Caki2 (cell line): ENCODE results near the gene DDC. TPM values are rescaled to one million over a fixed set of nuclear protein-coding genes. Genes with fewer than 3 reads are reported as not detected.

Experiments used
- DNase-seq: peaks from one replicate; pipeline ENCODE4 v3.0.0-alpha.2; 2015; ENCODE audit warnings: low read depth
- in situ Hi-C: cut with HindIII; loops from 2 replicates; pipeline ENCODE4 v1.10.0; 2016; ENCODE audit warnings: low sequenced_read_pairs, low pct_unique_long_range_greater_than_20kb, mixed read lengths
- total RNA-seq: library from RNA; depleted of rRNA; stranded (reverse); fragments of >200 nt; shearing (Covaris generic); gene quantifications from 2 replicates; pipeline ENCODE4 v1.2.3, GENCODE V29; 2014; ENCODE audit warnings: low replicate concordance

Gene DDC
- total RNA-seq, 1 experiment from 2014 or later = 4.4 TPM

DNA sequence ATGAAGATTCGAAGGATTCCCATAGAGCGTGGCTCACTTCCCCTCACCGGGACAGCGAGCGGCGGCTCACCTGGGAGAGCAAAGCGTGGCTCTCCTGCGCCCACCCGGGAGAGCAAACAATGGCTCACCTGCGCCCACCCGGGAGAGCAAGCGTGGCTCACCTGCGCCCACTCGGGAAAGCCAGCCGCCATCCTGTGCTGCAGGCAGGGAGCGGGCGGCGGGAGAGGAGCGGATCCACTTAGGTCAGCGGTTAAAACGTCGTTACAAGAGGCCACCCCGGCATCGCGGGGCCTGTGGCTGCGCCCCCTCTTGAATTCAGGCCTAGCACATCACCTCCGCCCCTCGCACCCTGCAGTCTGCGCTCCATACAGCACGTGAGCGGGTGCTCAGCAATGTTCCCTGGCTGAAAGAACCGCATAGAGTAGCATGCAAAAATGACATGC, 114.6 kb downstream of the DDC start:
- in situ Hi-C loops = no loop called here

DNA sequence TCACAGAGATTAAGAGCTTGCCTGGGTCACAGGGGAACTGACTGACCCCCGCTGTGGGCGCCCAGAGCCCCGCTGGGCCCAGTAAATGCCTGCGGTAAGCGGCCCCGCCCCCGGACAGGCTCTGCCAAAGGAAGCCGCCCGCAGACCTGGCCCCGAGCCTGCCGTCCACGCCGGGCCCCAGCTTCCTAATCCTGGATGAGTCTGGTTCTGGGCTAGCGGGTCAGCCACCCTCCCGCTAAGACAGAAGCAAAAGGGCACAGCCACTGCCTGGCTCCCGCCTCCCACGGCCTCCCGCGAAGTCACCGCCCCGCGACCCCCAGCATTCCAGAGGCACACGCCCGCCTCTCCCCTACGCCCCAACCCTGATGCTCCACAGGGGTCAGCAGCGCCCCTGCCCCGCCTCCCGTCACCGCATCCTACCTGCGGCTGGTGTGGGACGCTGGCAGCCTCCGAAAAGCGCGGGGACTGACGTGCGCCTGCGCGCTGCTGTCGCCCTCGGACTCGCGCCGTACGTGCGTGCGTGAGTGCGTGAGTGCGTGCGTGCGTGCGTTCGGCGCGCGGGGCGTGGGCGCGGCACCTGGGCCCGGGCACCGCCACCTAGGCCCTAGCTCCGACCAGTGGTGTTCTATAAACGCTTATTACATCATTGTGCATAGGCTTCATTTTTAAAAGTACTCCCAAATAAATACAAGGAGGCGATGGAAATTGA, 115.2 kb downstream of the DDC start, which contains the start of gene FIGNL1:
FIGNL1 (minus strand) TSS at position 470 of the 709 bp plus-strand sequence. CDS start 3,063 bp downstream, outside the sequence.
- in situ Hi-C loops = no loop called here
- peak; percentile 73 for DNase-seq

More for the DNA sequence above, 114.6 kb downstream of the DDC start:
- no peak for DNase-seq

DNA sequence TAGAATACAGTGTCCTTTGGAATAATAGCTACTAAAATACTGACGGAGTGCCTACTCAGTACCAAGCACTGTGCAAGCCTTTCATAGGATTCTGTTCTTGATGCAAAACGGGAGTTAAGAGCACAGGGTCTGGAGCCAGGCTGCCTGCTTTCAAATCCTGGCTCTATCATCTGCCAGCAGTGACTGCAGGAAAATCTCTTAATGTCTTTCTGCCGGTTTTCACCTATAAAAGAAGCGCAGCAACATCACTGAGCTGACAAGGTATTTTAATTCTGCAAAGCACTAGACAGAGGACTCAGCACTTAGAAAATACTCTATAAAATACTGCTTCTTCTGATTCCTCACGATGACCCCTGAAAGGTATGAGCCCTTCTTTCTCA, 115.7 kb downstream of the DDC start:
- DNase-seq = no peak
- in situ Hi-C loops = no loop called here

- DNase-seq = no peak
- in situ Hi-C loops = no loop called here
Measured at GRCh38 chr7:50448823-50449222, 116.4 kb downstream of the DDC start.

GRCh38 chr7:50446542-50446960, 118.7 kb downstream of the DDC start:
- DNase-seq = peak; percentile 61
- in situ Hi-C loops = no loop called here

- peak; percentile 11 for DNase-seq
- in situ Hi-C loops = no loop called here
Measured at GRCh38 chr7:50436133-50436806, 128.9 kb downstream of the DDC start.

DNA sequence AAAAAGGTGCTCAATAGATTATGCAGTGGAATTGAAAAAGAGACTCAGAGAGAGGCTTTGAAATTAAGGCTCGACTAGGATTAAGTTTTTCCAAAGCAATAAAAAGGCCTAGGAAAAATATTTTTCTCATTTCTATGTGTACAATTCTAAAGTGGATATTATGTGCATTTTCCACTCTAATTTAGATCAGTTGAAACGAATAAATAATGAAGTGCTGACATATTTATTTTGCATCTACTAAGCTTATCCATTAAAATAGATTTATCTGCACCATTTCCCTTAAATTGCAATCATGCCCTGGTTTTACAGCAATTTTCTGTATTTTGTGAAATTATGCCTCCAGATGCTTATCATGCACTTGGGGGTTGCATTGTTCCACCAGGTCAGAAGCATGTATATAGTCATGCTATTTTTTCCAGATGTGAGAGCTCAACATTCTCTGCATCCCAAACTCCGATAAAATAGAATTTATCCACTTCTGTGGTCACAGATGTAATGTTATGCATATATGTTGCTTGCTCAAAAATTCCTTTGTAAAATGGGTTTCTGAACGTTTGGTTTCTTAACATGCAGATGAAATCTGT, 133.4 kb downstream of the DDC start:
- in situ Hi-C loops = no loop called here
- no peak for DNase-seq

- in situ Hi-C loops = no loop called here
- DNase-seq = no peak
Measured at GRCh38 chr7:50431316-50431715, 133.9 kb downstream of the DDC start.

DNA sequence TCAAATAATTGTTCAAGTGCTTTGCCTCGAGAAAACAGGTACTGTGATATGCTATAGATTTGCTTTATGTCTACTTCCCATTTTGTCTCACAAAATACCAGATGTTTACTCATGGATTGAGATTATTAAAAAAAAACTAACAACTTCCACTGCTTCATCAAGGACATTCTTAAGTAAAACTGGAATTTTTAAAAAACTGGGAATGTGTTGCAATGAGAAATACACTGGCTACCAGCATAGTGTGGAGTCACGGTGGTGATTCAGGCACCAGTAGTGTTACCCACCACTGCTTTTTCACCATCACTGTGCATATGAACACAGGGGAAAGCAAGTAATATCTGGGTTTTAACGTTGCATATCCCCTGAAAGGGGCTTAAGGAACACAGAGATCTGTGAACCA, 136.3 kb downstream of the DDC start:
- DNase-seq = no peak
- in situ Hi-C loops = no loop called here

- in situ Hi-C loops = no loop called here
- DNase-seq = no peak
Measured at GRCh38 chr7:50427518-50427917, 137.7 kb downstream of the DDC start.

GRCh38 chr7:50426280-50427045, 138.7 kb downstream of the DDC start:
- in situ Hi-C loops = no loop called here
- no peak for DNase-seq

DNA sequence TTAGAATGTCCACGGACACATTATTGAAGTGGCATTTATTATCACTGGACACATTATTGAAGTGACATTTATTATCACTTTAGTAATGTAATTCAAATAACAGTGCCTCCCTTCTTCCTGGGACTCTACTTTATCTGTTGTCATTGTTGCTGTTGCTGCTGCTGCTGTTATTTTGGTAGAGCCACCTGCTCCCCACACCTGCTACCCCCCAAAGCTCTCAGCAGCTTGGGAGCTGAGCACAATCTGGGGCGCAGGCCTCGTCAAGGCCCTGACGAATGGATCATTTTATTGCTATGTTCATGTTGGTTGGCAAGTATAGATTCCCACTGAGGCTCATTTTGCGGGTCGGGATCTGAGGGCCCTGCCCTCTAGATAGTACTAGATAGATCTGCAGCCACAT, 139.9 kb downstream of the DDC start:
- in situ Hi-C loops = no loop called here

GRCh38 chr7:50423860-50424259, 141.3 kb downstream of the DDC start:
- no peak for DNase-seq
- in situ Hi-C loops = no loop called here

More for the DNA sequence above, 139.9 kb downstream of the DDC start:
- DNase-seq = no peak

DNA sequence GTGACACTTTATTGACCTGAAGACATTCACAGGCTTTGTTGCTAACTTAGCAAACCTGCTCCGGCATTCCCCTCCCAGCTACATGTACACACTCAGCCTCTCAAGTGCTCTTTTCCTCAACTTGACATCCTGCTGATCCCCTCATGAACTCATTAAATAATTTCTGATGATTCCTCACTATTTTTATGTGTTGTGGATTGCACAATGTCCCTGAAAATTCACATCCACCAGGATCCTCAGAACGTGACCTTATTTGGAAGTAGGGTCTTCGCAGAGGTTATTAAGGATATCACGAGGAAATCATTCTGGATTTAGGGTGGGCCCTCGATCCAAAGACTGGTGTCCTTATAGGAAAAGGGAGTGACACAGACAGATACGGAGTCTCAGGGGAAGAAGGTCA, 142.3 kb downstream of the DDC start:
- in situ Hi-C loops = no loop called here
- no peak for DNase-seq

DNA sequence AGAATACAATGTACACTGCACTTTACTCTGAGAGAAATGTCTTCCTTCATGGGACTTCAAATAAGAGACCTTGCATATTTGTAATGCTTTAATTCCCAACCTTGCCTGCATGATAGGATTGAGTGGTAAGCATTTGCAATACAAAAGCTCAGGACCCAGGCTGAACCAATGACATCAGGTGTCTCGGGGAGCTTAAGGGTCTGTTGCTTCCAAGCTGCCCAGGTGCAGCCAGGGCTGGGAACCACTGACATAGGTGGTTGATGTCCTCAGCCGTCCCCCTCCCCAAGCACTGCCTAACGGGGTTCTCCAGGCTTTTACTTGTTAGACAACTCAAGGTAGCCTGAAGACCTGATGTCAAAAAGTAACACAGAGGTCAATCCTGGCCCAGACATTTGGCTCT, 144.2 kb downstream of the DDC start:
- in situ Hi-C loops = no loop called here
- no peak for DNase-seq

- DNase-seq = no peak
- in situ Hi-C loops = no loop called here
Measured at GRCh38 chr7:50418526-50419290, 146.5 kb downstream of the DDC start.

DNA sequence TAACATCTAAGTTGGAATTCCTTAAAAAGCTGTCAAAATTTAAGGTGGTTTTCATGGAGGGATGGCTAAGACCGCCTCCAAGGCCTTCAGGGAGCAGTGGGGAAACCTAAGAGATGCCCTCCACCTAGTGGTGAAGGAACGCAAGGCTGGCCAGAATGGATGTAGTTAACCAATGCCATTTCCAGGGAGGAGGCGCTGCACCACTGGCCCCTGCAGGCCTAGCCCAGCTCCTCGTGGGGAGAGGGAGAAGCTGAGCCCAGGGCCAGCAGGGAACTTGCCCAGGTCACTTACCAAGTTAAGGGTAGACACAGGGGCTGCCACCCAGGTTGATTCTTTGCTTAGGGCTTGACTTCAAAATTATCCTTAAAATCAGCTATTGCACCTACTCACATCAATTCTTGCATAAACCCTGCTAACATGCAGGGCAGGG, 147.1 kb downstream of the DDC start:
- in situ Hi-C loops = no loop called here
- peak; percentile 65 for DNase-seq
